Hematopoietic multipotent progenitor cell (in vitro differentiated cells): ENCODE data around the gene MTMR1. TPM values are rescaled to one million over a fixed set of nuclear protein-coding genes. Genes with fewer than 3 reads are reported as not detected.
A peak's percentile ranks its signal among the peaks of the same experiment; 100 is the strongest.

Experiments used
- DNase-seq, 3 donors: peaks; one replicate each; pipeline ENCODE4 v3.0.0-alpha.2; 2011 to 2015; ENCODE audit warnings: low read depth in 2 of 3, low spot score in 2 of 3
- total RNA-seq: library from RNA; depleted of rRNA; stranded (reverse); fragments of >200 nt; gene quantifications from one replicate; pipeline ENCODE4 v1.2.3, GENCODE V29; 2012

The MTMR1 gene
- total RNA-seq, 1 donor: 13.5 TPM

GRCh38 chrX:150761176-150761818, 68.1 kb downstream of the MTMR1 start:
- DNase-seq: no peak

GRCh38 chrX:150761819-150762216, 68.6 kb downstream of the MTMR1 start:
- no peak for DNase-seq

- no peak for DNase-seq
Observed at GRCh38 chrX:150762258-150763165, 69.3 kb downstream of the MTMR1 start.

- no peak for DNase-seq
Observed at GRCh38 chrX:150763303-150763797, 70.2 kb downstream of the MTMR1 start.

GRCh38 chrX:150763810-150764209, 70.6 kb downstream of the MTMR1 start:
- DNase-seq: no peak

GRCh38 chrX:150765237-150765636, 72.0 kb downstream of the MTMR1 start:
- DNase-seq: no peak

GRCh38 chrX:150765782-150766350, 72.7 kb downstream of the MTMR1 start:
- no peak for DNase-seq

GRCh38 chrX:150766351-150767044, 73.3 kb downstream of the MTMR1 start:
- no peak for DNase-seq

- no peak for DNase-seq
Observed at GRCh38 chrX:150767045-150767395, 73.8 kb downstream of the MTMR1 start.

- no peak for DNase-seq
Observed at GRCh38 chrX:150767475-150768131, 74.4 kb downstream of the MTMR1 start.

GRCh38 chrX:150768132-150768485, 74.9 kb downstream of the MTMR1 start:
- no peak for DNase-seq

- DNase-seq: no peak
Observed at GRCh38 chrX:150768580-150769190, 75.5 kb downstream of the MTMR1 start.

- DNase-seq: no peak
Observed at GRCh38 chrX:150769408-150769807, 76.2 kb downstream of the MTMR1 start.

- no peak for DNase-seq
Observed at GRCh38 chrX:150770623-150771022, 77.4 kb downstream of the MTMR1 start.

- no peak for DNase-seq
Observed at GRCh38 chrX:150771116-150771515, 77.9 kb downstream of the MTMR1 start.

- DNase-seq: peak; percentile 44 to 77 (median 46)
Observed at GRCh38 chrX:150772150-150772970, 79.2 kb downstream of the MTMR1 start.

GRCh38 chrX:150773117-150773516, 79.9 kb downstream of the MTMR1 start:
- DNase-seq: no peak

- DNase-seq: no peak
Observed at GRCh38 chrX:150773634-150774033, 80.4 kb downstream of the MTMR1 start.
